Measurements from ENCODE around the gene KCP.

Gene KCP

GRCh38 chr7:128941946-128942526, 31.5 kb upstream of the KCP start:
- no peak for DNase-seq (ENCODE audit: low read depth)

DNA sequence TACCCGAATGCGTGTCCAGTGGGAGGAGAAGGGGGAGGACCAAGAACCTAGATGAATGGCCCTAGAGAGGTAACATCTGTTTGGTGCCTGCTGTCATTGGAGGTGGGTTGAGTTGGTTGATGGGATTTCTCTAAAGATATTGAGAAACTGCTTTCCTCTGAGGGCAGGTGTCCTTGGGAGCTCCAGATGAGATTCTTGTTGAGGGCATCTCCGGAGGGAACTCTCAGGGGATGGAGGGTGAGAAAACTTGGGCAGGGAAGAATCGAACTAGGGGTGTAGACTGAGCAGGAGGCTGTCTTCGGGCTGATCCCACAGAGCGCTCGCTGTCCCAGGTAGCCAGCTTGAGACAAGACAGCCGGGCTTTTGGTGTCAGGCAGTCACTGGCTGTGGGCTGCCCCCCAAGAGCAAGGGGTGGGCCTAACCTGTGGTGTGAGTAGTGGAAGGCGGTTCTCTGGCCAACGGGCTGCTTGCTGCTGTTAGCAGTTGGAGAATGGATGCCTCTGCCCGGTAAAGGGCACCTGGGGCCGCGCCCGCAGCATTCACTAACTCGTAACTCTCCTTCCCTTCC, 30.9 kb upstream of the KCP start:
- H3K4me3 ChIP-seq (ENCODE audit: low read length): no peak overlapping the region
- TF ChIP-seq, protein P1, sequence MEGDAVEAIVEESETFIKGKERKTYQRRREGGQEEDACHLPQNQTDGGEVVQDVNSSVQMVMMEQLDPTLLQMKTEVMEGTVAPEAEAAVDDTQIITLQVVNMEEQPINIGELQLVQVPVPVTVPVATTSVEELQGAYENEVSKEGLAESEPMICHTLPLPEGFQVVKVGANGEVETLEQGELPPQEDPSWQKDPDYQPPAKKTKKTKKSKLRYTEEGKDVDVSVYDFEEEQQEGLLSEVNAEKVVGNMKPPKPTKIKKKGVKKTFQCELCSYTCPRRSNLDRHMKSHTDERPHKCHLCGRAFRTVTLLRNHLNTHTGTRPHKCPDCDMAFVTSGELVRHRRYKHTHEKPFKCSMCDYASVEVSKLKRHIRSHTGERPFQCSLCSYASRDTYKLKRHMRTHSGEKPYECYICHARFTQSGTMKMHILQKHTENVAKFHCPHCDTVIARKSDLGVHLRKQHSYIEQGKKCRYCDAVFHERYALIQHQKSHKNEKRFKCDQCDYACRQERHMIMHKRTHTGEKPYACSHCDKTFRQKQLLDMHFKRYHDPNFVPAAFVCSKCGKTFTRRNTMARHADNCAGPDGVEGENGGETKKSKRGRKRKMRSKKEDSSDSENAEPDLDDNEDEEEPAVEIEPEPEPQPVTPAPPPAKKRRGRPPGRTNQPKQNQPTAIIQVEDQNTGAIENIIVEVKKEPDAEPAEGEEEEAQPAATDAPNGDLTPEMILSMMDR (conservative IDR thresholded peaks at IDR 0.05; ENCODE audit: low read depth, low read length): no peak
- no peak for DNase-seq (ENCODE audit: low read depth)

More at GRCh38 chr7:128941946-128942526, 31.5 kb upstream of the KCP start:
- H3K4me3 ChIP-seq (ENCODE audit: low read length): no peak overlapping the region
- TF ChIP-seq, protein P1 (conservative IDR thresholded peaks at IDR 0.05; ENCODE audit: low read depth, low read length): no peak

DNA sequence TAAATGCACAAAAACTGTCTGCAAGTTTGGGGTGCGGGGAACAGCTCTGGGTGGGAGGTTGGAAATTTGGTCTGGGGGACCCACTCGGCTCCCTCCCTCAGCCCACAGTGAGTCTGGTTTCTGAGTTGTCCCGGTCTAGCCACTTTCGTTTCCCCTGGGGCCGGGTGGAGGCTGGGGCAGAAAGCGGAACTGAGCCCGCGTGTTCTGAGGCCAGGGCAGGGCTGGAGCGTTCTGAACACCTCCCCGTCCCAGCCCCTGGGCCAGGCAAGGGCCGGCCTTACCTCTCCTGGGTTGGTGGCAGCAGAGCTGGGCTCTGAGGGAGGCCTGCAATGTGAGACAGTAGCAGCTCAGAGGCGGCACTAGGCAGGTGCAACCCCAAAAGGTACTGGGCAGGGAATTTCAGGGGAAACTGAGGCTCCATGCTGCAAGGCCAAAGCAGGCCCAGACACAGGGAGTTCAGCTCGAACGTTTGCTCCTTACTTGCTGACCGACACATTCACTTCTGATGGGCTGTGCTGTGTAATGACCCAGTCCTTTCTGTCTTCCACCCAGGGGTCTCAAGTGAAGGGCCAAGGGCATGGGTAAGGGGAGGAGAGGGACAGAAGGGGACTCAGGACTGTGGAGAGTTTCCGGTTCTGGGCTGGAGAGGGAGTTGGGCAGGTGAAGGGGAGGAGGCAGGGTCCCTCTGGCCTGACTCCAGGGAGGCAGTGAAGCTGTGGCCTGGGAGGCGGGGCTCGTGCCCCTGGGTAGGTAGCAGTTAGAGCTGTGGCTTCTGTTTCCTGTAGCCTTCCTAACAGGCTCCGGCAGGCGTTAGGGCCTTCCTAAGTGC, 30.2 kb upstream of the KCP start:
- no peak overlapping the region for H3K4me3 ChIP-seq (ENCODE audit: low read length)
- DNase-seq (ENCODE audit: low read depth): no peak
- TF ChIP-seq, protein P1 (conservative IDR thresholded peaks at IDR 0.05; ENCODE audit: low read depth, low read length): no peak

DNA sequence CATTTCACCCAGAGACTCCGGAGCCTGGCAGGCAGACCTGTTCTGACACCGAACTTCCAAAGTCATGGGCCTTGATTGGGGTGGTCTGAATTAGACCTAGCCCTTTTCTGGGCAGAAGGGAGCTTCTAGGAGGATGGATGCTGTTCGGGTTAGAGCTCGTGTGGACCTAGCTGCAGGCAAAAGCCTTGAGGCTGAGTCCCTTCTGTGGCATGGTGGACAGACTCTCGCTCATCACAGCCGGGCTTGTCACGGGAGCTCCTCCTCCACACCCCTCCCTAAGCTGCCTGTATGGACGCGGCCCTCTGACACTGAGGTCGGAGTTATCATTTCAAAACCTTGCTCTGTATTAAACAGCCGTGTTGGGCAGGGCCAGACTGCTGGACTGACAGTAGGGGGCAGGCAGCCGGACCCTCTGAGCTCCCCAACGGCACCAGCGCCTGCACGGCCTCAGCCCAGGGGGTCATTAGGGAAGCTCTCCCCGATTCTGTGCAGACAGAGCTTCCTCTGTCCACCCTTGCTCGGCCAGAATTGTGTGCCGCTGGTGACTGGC, 29.4 kb upstream of the KCP start:
- no peak for DNase-seq (ENCODE audit: low read depth)
- TF ChIP-seq, protein P1 (conservative IDR thresholded peaks at IDR 0.05; ENCODE audit: low read depth, low read length): no peak
- no peak overlapping the region for H3K4me3 ChIP-seq (ENCODE audit: low read length)

- TF ChIP-seq, protein P1 (conservative IDR thresholded peaks at IDR 0.05; ENCODE audit: low read depth, low read length): no peak
- DNase-seq (ENCODE audit: low read depth): no peak
- H3K4me3 ChIP-seq (ENCODE audit: low read length): no peak overlapping the region
Observed at GRCh38 chr7:128939075-128939860, 28.8 kb upstream of the KCP start.

DNA sequence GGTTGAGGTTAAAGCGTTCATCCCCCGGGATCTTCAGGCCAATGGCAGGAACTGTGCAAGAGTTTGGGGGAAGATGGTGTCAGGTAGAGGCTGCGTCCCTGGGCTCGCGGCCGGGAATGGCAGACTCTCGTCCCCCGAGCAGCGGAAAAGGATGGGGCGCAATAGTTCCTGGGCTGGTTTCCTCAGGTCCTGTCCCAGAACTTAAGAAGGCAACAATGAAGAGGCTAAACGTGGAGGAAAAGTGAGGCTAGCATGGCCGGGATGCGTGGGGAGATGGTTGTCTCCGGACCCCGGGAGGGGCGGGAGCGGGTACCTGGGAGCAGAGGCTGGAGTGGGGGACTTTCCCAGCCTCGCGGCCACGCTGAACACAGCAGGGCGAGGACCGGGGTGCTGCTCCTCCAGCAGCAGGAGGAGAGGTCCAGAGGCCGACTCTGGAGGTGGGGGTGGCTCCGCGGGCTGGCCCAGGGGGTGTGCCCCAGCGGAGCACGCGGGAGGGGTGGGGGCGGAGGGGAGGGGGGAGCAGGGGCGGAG, 28.1 kb upstream of the KCP start:
- no peak for DNase-seq (ENCODE audit: low read depth)
- TF ChIP-seq, protein P1 (conservative IDR thresholded peaks at IDR 0.05; ENCODE audit: low read depth, low read length): no peak

More for the DNA sequence above, 28.1 kb upstream of the KCP start:
- peak overlapping the region; percentile 57 for H3K4me3 ChIP-seq (ENCODE audit: low read length)
